ENCODE results near the gene CTDSP1.

DNA sequence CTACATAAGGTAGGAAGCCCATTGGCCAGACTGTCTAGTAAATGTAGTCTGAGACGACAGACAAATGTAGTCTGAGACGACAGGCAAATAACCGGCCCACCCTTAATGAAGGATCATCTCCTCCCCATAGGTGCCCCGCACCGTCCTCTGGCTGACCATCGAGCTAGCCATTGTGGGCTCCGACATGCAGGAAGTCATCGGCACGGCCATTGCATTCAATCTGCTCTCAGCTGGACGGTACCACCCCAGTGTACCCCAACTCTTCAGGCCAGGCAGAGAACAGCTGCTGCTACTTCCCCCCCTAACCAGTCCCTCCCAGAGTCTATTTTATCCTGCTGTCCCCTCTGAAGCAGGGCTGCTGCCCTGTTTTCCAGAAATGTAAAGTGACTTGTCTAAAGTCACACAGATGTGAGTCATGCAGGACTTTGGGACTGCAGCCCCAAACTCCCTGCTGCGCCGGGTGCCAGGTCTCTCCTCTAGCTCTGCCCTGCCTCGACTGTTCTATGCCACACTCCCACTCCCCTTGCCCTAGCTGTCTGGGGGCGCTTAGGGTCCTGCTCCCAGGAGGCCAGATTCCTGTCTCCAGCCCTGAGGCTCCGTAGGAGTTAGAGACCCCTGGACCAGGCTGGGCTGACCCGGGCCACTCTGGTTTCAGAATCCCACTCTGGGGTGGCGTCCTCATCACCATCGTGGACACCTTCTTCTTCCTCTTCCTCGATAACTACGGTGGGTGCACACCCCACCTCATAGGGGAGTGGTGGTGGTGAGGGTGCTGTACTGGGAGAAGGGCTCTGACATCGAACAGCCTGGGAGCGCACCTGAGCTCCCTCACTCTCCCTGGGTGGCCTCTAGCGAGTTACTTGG is 12.9 kb upstream of the CTDSP1 start:
- no peak for TF ChIP-seq POLR2A (IDR thresholded peaks at IDR 0.05)
- TF ChIP-seq, protein P1, sequence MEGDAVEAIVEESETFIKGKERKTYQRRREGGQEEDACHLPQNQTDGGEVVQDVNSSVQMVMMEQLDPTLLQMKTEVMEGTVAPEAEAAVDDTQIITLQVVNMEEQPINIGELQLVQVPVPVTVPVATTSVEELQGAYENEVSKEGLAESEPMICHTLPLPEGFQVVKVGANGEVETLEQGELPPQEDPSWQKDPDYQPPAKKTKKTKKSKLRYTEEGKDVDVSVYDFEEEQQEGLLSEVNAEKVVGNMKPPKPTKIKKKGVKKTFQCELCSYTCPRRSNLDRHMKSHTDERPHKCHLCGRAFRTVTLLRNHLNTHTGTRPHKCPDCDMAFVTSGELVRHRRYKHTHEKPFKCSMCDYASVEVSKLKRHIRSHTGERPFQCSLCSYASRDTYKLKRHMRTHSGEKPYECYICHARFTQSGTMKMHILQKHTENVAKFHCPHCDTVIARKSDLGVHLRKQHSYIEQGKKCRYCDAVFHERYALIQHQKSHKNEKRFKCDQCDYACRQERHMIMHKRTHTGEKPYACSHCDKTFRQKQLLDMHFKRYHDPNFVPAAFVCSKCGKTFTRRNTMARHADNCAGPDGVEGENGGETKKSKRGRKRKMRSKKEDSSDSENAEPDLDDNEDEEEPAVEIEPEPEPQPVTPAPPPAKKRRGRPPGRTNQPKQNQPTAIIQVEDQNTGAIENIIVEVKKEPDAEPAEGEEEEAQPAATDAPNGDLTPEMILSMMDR (IDR thresholded peaks at IDR 0.05): no peak

Data from body of pancreas (tissue), 4 donors.